PFSK-1 (cell line): ENCODE data around the gene ABHD6.

Experiments
- FOXP2 ChIP-seq: optimal IDR thresholded peaks from 2 replicates; pipeline ENCODE3; 2011; ENCODE audit warnings: borderline replicate concordance, control low read depth, inconsistent platforms; ENCODE audit not compliant: insufficient read depth; ENCODE audit errors: extremely low read length, extremely low read depth
- POLR2AphosphoS5 ChIP-seq: IDR thresholded peaks from 2 replicates; pipeline ENCODE4 v1.6.1; 2012; ENCODE audit warnings: low read depth, mild to moderate bottlenecking, control low read depth, low read length, moderate library complexity
- SIN3A ChIP-seq: IDR thresholded peaks from 2 replicates; pipeline ENCODE4 v1.6.1; 2012; ENCODE audit warnings: mild to moderate bottlenecking, low read length, moderate library complexity, borderline replicate concordance; ENCODE audit not compliant: insufficient read depth
- TAF1 ChIP-seq: IDR thresholded peaks from 2 replicates; pipeline ENCODE4 v1.6.1; 2012; ENCODE audit warnings: low read length, control low read depth, borderline replicate concordance; ENCODE audit not compliant: insufficient read depth
- TF ChIP-seq, protein P1 (sequence below), 2 experiments: IDR thresholded peaks; 2 replicates each; pipeline versions ENCODE4 v1.6.1 to v1.8.0; 2011 to 2012; ENCODE audit warnings: low read depth in 2 of 2, low read length in 2 of 2, control low read depth in 1 of 2, inconsistent platforms in 1 of 2, mild to moderate bottlenecking in 1 of 2, moderate library complexity in 1 of 2; ENCODE audit not compliant: insufficient read depth in 1 of 2

Gene ABHD6

GRCh38 chr3:58342676-58343075 lies 105.1 kb downstream of the ABHD6 start:
- TF ChIP-seq SIN3A (no peak), POLR2AphosphoS5 (no peak), TAF1 (no peak), FOXP2 (no peak)
- TF ChIP-seq, protein P1, sequence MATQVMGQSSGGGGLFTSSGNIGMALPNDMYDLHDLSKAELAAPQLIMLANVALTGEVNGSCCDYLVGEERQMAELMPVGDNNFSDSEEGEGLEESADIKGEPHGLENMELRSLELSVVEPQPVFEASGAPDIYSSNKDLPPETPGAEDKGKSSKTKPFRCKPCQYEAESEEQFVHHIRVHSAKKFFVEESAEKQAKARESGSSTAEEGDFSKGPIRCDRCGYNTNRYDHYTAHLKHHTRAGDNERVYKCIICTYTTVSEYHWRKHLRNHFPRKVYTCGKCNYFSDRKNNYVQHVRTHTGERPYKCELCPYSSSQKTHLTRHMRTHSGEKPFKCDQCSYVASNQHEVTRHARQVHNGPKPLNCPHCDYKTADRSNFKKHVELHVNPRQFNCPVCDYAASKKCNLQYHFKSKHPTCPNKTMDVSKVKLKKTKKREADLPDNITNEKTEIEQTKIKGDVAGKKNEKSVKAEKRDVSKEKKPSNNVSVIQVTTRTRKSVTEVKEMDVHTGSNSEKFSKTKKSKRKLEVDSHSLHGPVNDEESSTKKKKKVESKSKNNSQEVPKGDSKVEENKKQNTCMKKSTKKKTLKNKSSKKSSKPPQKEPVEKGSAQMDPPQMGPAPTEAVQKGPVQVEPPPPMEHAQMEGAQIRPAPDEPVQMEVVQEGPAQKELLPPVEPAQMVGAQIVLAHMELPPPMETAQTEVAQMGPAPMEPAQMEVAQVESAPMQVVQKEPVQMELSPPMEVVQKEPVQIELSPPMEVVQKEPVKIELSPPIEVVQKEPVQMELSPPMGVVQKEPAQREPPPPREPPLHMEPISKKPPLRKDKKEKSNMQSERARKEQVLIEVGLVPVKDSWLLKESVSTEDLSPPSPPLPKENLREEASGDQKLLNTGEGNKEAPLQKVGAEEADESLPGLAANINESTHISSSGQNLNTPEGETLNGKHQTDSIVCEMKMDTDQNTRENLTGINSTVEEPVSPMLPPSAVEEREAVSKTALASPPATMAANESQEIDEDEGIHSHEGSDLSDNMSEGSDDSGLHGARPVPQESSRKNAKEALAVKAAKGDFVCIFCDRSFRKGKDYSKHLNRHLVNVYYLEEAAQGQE (IDR thresholded peaks at IDR 0.05; ENCODE audit: insufficient read depth in 1 of 2, low read depth in 2 of 2, low read length in 2 of 2), result no peak
